ENCODE data around the gene TNK1. TPM values are rescaled to one million over a fixed set of nuclear protein-coding genes. Genes with fewer than 3 reads are reported as not detected.
A peak's percentile ranks its signal among the peaks of the same experiment; 100 is the strongest.

Gene TNK1
- total and polyA plus RNA-seq, 4 donors, result 3.7 to 8.2 (median 5.7) TPM

DNA sequence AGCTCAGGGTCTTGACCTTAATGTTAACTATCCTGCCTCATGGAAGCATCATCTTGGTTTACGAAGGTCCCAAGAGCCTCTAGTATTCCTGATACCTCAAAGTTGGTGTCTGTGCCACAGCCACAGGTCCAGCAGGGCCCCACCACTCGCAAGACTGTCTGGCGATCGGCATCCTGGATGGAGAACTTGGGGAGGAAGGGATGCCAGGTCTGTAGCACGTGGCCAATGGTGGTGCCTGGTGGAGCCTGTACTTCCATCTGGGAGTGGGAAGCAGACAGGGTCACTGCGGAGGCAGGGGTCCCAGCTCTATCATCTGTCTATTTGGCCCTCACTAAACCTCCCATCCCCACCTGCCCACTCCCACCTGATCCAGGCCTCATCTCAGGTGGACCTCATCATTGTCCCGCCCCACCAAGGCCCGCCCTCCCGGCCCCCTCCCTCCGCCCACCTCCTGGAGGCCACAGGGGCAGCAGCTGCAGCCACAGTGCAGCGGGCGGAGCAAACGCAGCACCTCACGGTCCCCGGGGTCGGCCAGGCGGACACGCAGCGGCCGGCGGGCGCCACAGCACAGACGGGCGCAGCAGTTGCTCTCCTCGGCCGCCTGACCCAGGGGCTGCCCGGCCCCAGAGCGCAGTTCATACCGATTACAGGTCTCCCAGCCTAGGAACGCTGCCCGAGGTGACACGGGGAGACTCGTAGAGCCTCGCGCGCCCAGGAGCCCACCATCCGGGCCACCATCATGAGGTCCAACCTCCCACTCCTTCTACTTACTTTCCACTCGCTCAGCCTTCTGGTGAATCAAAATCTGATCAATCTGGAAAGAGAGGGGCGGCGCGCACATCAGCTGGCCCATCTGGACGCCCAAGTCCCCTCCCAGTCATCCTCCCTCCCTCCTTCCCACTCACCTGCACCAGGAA, 12.1 kb downstream of the TNK1 start:
- Histone ChIP-seq H3K27ac (ENCODE audit: low read depth in 1 of 2, low read length in 1 of 2) (peak overlapping the region in 1 of 2 donors; percentile 21), H3K9ac (ENCODE audit: insufficient read depth in 1 of 2, low read length in 2 of 2) (no peak overlapping the region)
- ATAC-seq (ENCODE audit: insufficient read depth, low FRiP score), result no peak

GRCh38 chr17:7393613-7394451, 12.9 kb downstream of the TNK1 start:
- Histone ChIP-seq H3K27me3 (ENCODE audit: control insufficient read depth in 3 of 3, insufficient read depth in 3 of 3, low read length in 2 of 3) (no peaks in the 10 kb centered on the region), H3K4me1 (ENCODE audit: control insufficient read depth in 5 of 5, insufficient read depth in 5 of 5, low read length in 5 of 5) (peaks cover 0 to 13% (median 3%) of the 10 kb centered on the region in 5 donors), H3K27ac (ENCODE audit: low read depth in 1 of 2, low read length in 1 of 2) (peak overlapping the region; percentile 79 to 99), H3K9me3 (ENCODE audit: control insufficient read depth in 4 of 4, insufficient read depth in 3 of 4, low read length in 3 of 4) (peaks cover 0 to 4% (median 0%) of the 10 kb centered on the region in 4 donors), H3K36me3 (ENCODE audit: control insufficient read depth in 4 of 4, insufficient read depth in 4 of 4, low read length in 4 of 4) (peaks cover 0 to 25% (median 16%) of the 10 kb centered on the region in 4 donors), H3K4me3 (peak overlapping the region; percentile 79), H3K9ac (ENCODE audit: insufficient read depth in 1 of 2, low read length in 2 of 2) (peak overlapping the region; percentile 49 to 61)
- WGBS, 2 donors, result 5% methylated on average over 45 to 48 of the region's 48 CpGs
- DNase-seq, result peak in 2 of 3 donors; percentile 32 to 47
- no peak for ATAC-seq (ENCODE audit: insufficient read depth, low FRiP score)
- TF ChIP-seq CTCF (IDR thresholded peaks at IDR 0.05; ENCODE audit: control extremely low read depth, extremely low read depth), result no peak

More for the DNA sequence above, 12.1 kb downstream of the TNK1 start:
- Histone ChIP-seq H3K4me3 (peak overlapping the region; percentile 79), H3K27me3 (ENCODE audit: control insufficient read depth in 3 of 3, insufficient read depth in 3 of 3, low read length in 2 of 3) (no peaks in the 10 kb centered on the region), H3K4me1 (ENCODE audit: control insufficient read depth in 5 of 5, insufficient read depth in 5 of 5, low read length in 5 of 5) (peaks cover 0 to 13% (median 3%) of the 10 kb centered on the region in 5 donors), H3K9me3 (ENCODE audit: control insufficient read depth in 4 of 4, insufficient read depth in 3 of 4, low read length in 3 of 4) (peaks cover 0 to 4% (median 0%) of the 10 kb centered on the region in 4 donors), H3K36me3 (ENCODE audit: control insufficient read depth in 4 of 4, insufficient read depth in 4 of 4, low read length in 4 of 4) (peaks cover 0 to 31% (median 17%) of the 10 kb centered on the region in 4 donors)
- WGBS, 2 donors, result 75 to 80% methylated on average over 39 to 42 of the region's 42 CpGs
- DNase-seq, result no peak
- no peak for TF ChIP-seq CTCF (IDR thresholded peaks at IDR 0.05; ENCODE audit: control extremely low read depth, extremely low read depth)

DNA sequence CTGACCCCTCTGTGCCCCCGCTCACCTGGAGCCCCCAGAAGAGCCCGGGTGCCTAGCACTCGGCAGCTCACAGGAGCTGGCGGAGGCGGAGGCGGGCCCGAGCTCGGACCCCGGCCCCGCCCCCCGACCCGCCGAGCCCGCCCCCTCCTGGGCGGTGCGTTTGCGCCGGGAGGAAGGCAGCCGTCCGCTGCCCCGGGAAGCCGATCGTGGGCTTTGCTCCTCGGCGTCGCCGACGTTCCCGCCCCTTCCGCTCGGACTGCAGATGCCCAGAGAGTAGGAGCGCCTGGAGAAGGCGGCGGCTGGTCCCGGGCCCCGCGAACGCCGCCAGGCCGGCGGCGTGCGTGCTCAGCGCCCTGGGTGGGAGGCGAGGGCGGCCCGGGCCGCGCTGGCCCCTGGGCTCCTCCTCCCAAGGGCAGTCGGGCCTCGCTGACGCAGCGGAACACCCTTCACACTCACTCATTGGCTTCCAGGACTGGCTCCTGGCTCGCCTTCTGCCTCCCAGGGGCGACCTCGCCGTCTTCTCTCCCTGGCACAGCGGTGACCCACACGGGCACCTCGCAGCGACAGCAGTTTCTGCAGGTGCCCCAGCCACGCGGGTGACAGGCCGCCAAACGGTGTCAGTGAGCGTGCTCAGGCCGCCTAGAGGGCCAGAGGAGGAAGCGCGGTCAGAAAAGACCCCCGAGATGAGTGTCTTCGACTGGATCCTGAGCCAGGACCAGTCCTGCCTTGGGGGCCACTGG, 13.7 kb downstream of the TNK1 start, which contains the start of gene PLSCR3:
Gene PLSCR3, minus strand, starts transcription at position 74 of the 740 bp plus-strand sequence. CDS start 415 bp downstream, outside the sequence.
- Histone ChIP-seq H3K27ac (ENCODE audit: low read depth in 1 of 2, low read length in 1 of 2) (peak within 1 kb of the TSS; percentile 87 to 99), H3K9ac (ENCODE audit: insufficient read depth in 1 of 2, low read length in 2 of 2) (peak within 1 kb of the TSS; percentile 49 to 66), H3K4me3 (peak within 1 kb of the TSS; percentile 79), H3K27me3 (ENCODE audit: control insufficient read depth in 3 of 3, insufficient read depth in 3 of 3, low read length in 2 of 3) (no peaks in the 10 kb centered on the region), H3K9me3 (ENCODE audit: control insufficient read depth in 4 of 4, insufficient read depth in 3 of 4, low read length in 3 of 4) (peaks cover 0 to 4% (median 0%) of the 10 kb centered on the region in 4 donors), H3K36me3 (ENCODE audit: control insufficient read depth in 4 of 4, insufficient read depth in 4 of 4, low read length in 4 of 4) (peaks cover 0 to 19% (median 12%) of the 10 kb centered on the region in 4 donors), H3K4me1 (ENCODE audit: control insufficient read depth in 5 of 5, insufficient read depth in 5 of 5, low read length in 5 of 5) (peaks cover 0 to 13% (median 3%) of the 10 kb centered on the region in 5 donors)
- no peak for TF ChIP-seq CTCF (IDR thresholded peaks at IDR 0.05; ENCODE audit: control extremely low read depth, extremely low read depth)
- WGBS, 2 donors, result 0 to 1% methylated on average over 56 to 71 of the region's 71 CpGs
- ATAC-seq (ENCODE audit: insufficient read depth, low FRiP score) (peak; percentile 93), DNase-seq (peak; percentile 88 to 93 (median 91))

All from lung (tissue), 12 donors.